ENCODE measurements around the gene RBSN.

Gene RBSN

GRCh38 chr3:15063656-15064286 lies 35.2 kb downstream of the RBSN start:
- in situ Hi-C loops (cut with HindIII; ENCODE audit: low pct_ligation_motif_present, low sequenced_read_pairs) = no loop called here
- no peak overlapping the region for H3K27ac ChIP-seq

DNA sequence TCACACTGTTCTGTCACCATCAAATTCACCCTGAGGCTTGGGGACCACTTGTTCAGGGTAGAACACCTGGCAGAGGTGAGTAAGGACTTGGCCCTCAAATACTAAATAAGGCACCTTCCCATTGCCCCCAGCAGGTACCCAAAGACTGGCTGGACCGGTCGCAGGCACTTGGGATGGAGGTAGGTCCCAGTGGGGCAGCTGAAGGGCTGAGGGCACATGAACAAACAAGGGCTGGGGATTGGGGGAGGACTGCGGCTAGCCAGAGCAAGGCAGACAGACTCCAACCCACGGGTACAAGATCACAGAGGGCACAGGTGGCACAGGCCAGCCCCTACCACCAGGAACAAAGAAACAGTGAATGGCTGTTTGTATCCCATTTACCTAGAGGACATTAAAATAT lies 35.7 kb downstream of the RBSN start:
- no peaks in the 10 kb centered on the region for H3K27me3 ChIP-seq (replicated peaks)
- no peak overlapping the region for H3K27ac ChIP-seq
- H3K4me3 ChIP-seq (ENCODE audit: low read depth, low read length) = no peak overlapping the region
- in situ Hi-C loops (cut with HindIII; ENCODE audit: low pct_ligation_motif_present, low sequenced_read_pairs) = no loop called here
- no peak for TF ChIP-seq CTCF (IDR thresholded peaks at IDR 0.05; ENCODE audit: low read depth, low read length, missing control alignments)
- DNase-seq = no peak
- peaks cover 3% of the 10 kb centered on the region for H3K36me3 ChIP-seq (replicated peaks)

More at GRCh38 chr3:15063656-15064286, 35.2 kb downstream of the RBSN start:
- no peaks in the 10 kb centered on the region for H3K27me3 ChIP-seq (replicated peaks)
- DNase-seq = no peak
- no peaks in the 10 kb centered on the region for H3K36me3 ChIP-seq (replicated peaks)
- TF ChIP-seq CTCF (IDR thresholded peaks at IDR 0.05; ENCODE audit: low read depth, low read length, missing control alignments) = no peak
- peak overlapping the region; percentile 95 for H3K4me3 ChIP-seq (ENCODE audit: low read depth, low read length)

GRCh38 chr3:15060029-15060428 lies 38.9 kb downstream of the RBSN start:
- DNase-seq = no peak
- H3K36me3 ChIP-seq (replicated peaks) = peaks cover 19% of the 10 kb centered on the region
- TF ChIP-seq CTCF (IDR thresholded peaks at IDR 0.05; ENCODE audit: low read depth, low read length, missing control alignments) = no peak
- no peak overlapping the region for H3K4me3 ChIP-seq (ENCODE audit: low read depth, low read length)
- H3K27me3 ChIP-seq (replicated peaks) = no peaks in the 10 kb centered on the region
- H3K27ac ChIP-seq = no peak overlapping the region
- in situ Hi-C loops (cut with HindIII; ENCODE audit: low pct_ligation_motif_present, low sequenced_read_pairs) = no loop called here

DNA sequence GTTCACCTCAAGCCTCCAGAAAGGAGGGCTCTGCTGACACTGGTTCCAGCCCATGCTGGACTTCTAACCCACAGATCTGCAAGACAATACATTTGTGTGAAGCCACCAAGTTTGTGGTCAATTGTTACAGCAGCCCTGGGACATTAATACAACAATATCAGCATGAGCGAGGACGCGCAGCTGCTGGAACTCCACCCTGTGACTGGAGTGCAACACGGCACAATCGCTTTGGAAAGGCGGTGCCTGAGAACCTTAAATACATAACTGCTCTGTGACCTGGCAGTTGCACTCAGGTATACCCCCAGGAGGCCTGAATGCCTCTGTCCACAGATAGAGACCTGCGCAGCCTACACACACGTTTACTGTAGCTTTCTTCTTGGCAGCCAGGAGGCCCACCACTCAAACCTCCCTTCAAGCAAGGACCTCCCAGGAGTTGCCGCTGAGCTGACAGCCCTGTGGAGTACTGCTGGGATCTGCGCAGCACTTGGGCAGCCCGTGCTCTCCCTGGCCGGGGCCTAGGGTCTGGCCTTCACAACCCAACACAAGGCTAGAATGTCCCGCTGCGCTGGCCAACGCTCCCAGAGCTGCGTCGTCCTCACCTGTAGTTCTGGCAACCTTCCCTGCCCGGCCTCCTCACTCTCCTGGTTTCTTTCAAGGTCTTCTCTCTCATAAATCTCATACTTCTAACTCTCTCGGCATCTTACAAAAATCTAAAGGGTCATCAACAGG lies 42.1 kb downstream of the RBSN start:
- in situ Hi-C loops (cut with HindIII; ENCODE audit: low pct_ligation_motif_present, low sequenced_read_pairs) = no loop called here
- no peak overlapping the region for H3K4me3 ChIP-seq (ENCODE audit: low read depth, low read length)
- H3K27me3 ChIP-seq (replicated peaks) = no peaks in the 10 kb centered on the region
- DNase-seq = no peak
- H3K27ac ChIP-seq = no peak overlapping the region
- no peak for TF ChIP-seq CTCF (IDR thresholded peaks at IDR 0.05; ENCODE audit: low read depth, low read length, missing control alignments)
- peaks cover 33% of the 10 kb centered on the region for H3K36me3 ChIP-seq (replicated peaks)

GRCh38 chr3:15055019-15055557 lies 43.9 kb downstream of the RBSN start:
- Histone ChIP-seq H3K4me3 (ENCODE audit: low read depth, low read length) (no peak overlapping the region), H3K27me3 (replicated peaks) (no peaks in the 10 kb centered on the region), H3K27ac (no peak overlapping the region), H3K36me3 (replicated peaks) (peaks cover 42% of the 10 kb centered on the region)
- DNase-seq = peak; percentile 9
- in situ Hi-C loops (cut with HindIII; ENCODE audit: low pct_ligation_motif_present, low sequenced_read_pairs) = no loop called here
- TF ChIP-seq CTCF (IDR thresholded peaks at IDR 0.05; ENCODE audit: low read depth, low read length, missing control alignments) = no peak

All from brain microvascular endothelial cell (primary cell).